Calu3 (cell line): ENCODE measurements around the gene SOS2. TPM values are rescaled to one million over a fixed set of nuclear protein-coding genes. Genes with fewer than 3 reads are reported as not detected.

Source experiments
- BruUV-seq: library from RNA; stranded (reverse); fragments of 400-500 nt; replicated peaks from 2 replicates; lab custom pipeline; 2021; lab: Mats Ljungman, UMichigan
- CTCF ChIA-PET: fragments of 300-600 bp; sonication (Branson Sonifier 250); formaldehyde crosslinking; loops from one replicate; lab custom pipeline; 2022; ENCODE audit warnings: antibody characterized with exemption; lab: Charles Lee
- DNase-seq: peaks from one replicate; pipeline ENCODE4 v3.0.0; 2022
- H3K27ac Mint-ChIP-seq: one replicate; pipeline ENCODE4 v1.8.0; 2022; ENCODE audit warnings: mixed read lengths; ENCODE audit not compliant: unreplicated experiment
- H3K27me3 Mint-ChIP-seq: one replicate; pipeline ENCODE4 v1.8.0; 2022; ENCODE audit warnings: mixed read lengths; ENCODE audit not compliant: unreplicated experiment
- H3K36me3 Mint-ChIP-seq: one replicate; pipeline ENCODE4 v1.8.0; 2022; ENCODE audit warnings: mild to moderate bottlenecking, moderate library complexity, mixed read lengths; ENCODE audit not compliant: insufficient read depth, unreplicated experiment
- H3K4me1 Mint-ChIP-seq: one replicate; pipeline ENCODE4 v1.8.0; 2022; ENCODE audit warnings: mild to moderate bottlenecking, low read depth, mixed read lengths; ENCODE audit not compliant: unreplicated experiment
- H3K4me3 Mint-ChIP-seq: one replicate; pipeline ENCODE4 v1.8.0; 2022; ENCODE audit warnings: mild to moderate bottlenecking, low read depth, moderate library complexity, mixed read lengths; ENCODE audit not compliant: unreplicated experiment
- H3K9me3 Mint-ChIP-seq: one replicate; pipeline ENCODE4 v1.8.0; 2022; ENCODE audit warnings: low read depth, mixed read lengths; ENCODE audit not compliant: unreplicated experiment
- CTCF ChIP-seq: fragments of 200-600 bp; IDR thresholded peaks from one replicate; pipeline ENCODE4 v1.8.0; 2022; ENCODE audit warnings: antibody characterized with exemption; ENCODE audit not compliant: unreplicated experiment
- intact Hi-C: fragments of 100-400 bp; cut with micrococcal nuclease; formaldehyde crosslinking; loops from one replicate; pipeline ENCODE4 v1.10.0; 2022; ENCODE audit not compliant: unreplicated experiment
- total RNA-seq: library from RNA; stranded (reverse); gene quantifications from 2 replicates; pipeline ENCODE4 v1.2.3, GENCODE V29; 2022

SOS2 gene
- total RNA-seq, 1 experiment from 2014 or later, result 17.1 TPM

GRCh38 chr14:50088117-50088515 is 143.3 kb downstream of the SOS2 start:
- no peaks in the 10 kb centered on the region for H3K36me3 Mint-ChIP-seq
- H3K27me3 Mint-ChIP-seq, result no peaks in the 10 kb centered on the region
- no peak for DNase-seq
- intact Hi-C loops, result no loop called here
- CTCF ChIA-PET, result interaction anchor here (0.6 kb wide), 1 partner anchor 184 kb away, joined by 3 read pairs; no protein-coding TSS in a partner anchor
- TF ChIP-seq CTCF, result no peak
- H3K4me1 Mint-ChIP-seq, result no peaks in the 10 kb centered on the region
- H3K27ac Mint-ChIP-seq, result no peak overlapping the region
- peaks cover 3% of the 10 kb centered on the region for H3K9me3 Mint-ChIP-seq
- no peak overlapping the region for H3K4me3 Mint-ChIP-seq
- no TSS peak for BruUV-seq

- H3K27me3 Mint-ChIP-seq, result no peaks in the 10 kb centered on the region
- no peaks in the 10 kb centered on the region for H3K36me3 Mint-ChIP-seq
- no peak overlapping the region for H3K27ac Mint-ChIP-seq
- intact Hi-C loops, result no loop called here
- H3K4me3 Mint-ChIP-seq, result no peak overlapping the region
- H3K4me1 Mint-ChIP-seq, result no peaks in the 10 kb centered on the region
- no peak for TF ChIP-seq CTCF
- peaks cover 3% of the 10 kb centered on the region for H3K9me3 Mint-ChIP-seq
- DNase-seq, result no peak
- BruUV-seq, result no TSS peak
- CTCF ChIA-PET, result interaction anchor here (0.6 kb wide), 1 partner anchor 184 kb away, joined by 3 read pairs; no protein-coding TSS in a partner anchor
Observed at GRCh38 chr14:50087341-50088116, 143.8 kb downstream of the SOS2 start.

GRCh38 chr14:50086321-50086711 is 145.1 kb downstream of the SOS2 start:
- no TSS peak for BruUV-seq
- Mint-ChIP-seq H3K4me3 (no peak overlapping the region), H3K4me1 (no peaks in the 10 kb centered on the region), H3K36me3 (no peaks in the 10 kb centered on the region), H3K27ac (no peak overlapping the region), H3K27me3 (no peaks in the 10 kb centered on the region), H3K9me3 (peaks cover 3% of the 10 kb centered on the region)
- TF ChIP-seq CTCF, result no peak
- intact Hi-C loops, result no loop called here
- CTCF ChIA-PET, result interaction anchor here (0.7 kb wide), 1 partner anchor 221 kb away, joined by 3 read pairs; no protein-coding TSS in a partner anchor
- DNase-seq, result no peak

- no peak for TF ChIP-seq CTCF
- Mint-ChIP-seq H3K9me3 (peaks cover 2% of the 10 kb centered on the region), H3K4me3 (no peak overlapping the region), H3K4me1 (no peaks in the 10 kb centered on the region), H3K27me3 (no peaks in the 10 kb centered on the region), H3K36me3 (no peaks in the 10 kb centered on the region), H3K27ac (no peak overlapping the region)
- intact Hi-C loops, result no loop called here
- no peak for DNase-seq
- BruUV-seq, result no TSS peak
- CTCF ChIA-PET, result no interaction called here
Observed at GRCh38 chr14:50085570-50086320, 145.6 kb downstream of the SOS2 start.
